CD4-positive, alpha-beta memory T cell (primary cell): ENCODE data around the gene GSTM1. TPM values are rescaled to one million over a fixed set of nuclear protein-coding genes. Genes with fewer than 3 reads are reported as not detected.

Source experiments
- CTCF ChIA-PET: fragments of 350-600 bp; sonication (Branson Sonifier 250); formaldehyde crosslinking; loops from one replicate; lab custom pipeline; 2021; ENCODE audit warnings: inconsistent platforms; ENCODE audit not compliant: partially characterized antibody; lab: Charles Lee
- POLR2A ChIA-PET: fragments of 350-600 bp; sonication (Branson Sonifier 250); formaldehyde crosslinking; loops from one replicate; lab custom pipeline; 2021; ENCODE audit not compliant: partially characterized antibody; lab: Charles Lee
- DNase-seq, 5 donors: peaks; one replicate each; pipeline versions ENCODE4 v3.0.0 to v3.0.0-alpha.2; 2020 to 2022; ENCODE audit warnings: mixed read lengths in 1 of 5
- H3K27ac ChIP-seq: one replicate; pipeline ENCODE4 v1.7.0; 2013; ENCODE audit warnings: low read depth, low read length
- H3K27me3 ChIP-seq: 2 replicates; pipeline ENCODE4 v1.7.0; 2013; ENCODE audit warnings: mild to moderate bottlenecking, low read length, moderate library complexity; ENCODE audit not compliant: insufficient read depth
- H3K36me3 ChIP-seq: 2 replicates; pipeline ENCODE4 v1.7.0; 2013; ENCODE audit warnings: mild to moderate bottlenecking, low read length, moderate library complexity; ENCODE audit not compliant: insufficient read depth
- H3K4me1 ChIP-seq: 2 replicates; pipeline ENCODE4 v1.7.0; 2013; ENCODE audit warnings: mild to moderate bottlenecking, low read length, moderate library complexity; ENCODE audit not compliant: insufficient read depth
- H3K4me3 ChIP-seq, 2 donors: one replicate each; pipeline ENCODE4 v1.7.0; 2013; ENCODE audit warnings: low read length in 2 of 2, mild to moderate bottlenecking in 1 of 2
- H3K9me3 ChIP-seq, 2 donors: one replicate each; pipeline ENCODE4 v1.7.0; 2013; ENCODE audit warnings: low read length in 2 of 2, control low read depth in 1 of 2; ENCODE audit not compliant: control insufficient read depth in 1 of 2
- H3K27ac Mint-ChIP-seq, 7 donors: one replicate each; pipeline ENCODE4 v1.8.0; 2020 to 2021; ENCODE audit warnings: mixed read lengths in 7 of 7, mild to moderate bottlenecking in 6 of 7, inconsistent platforms in 3 of 7, moderate library complexity in 3 of 7
- H3K27me3 Mint-ChIP-seq, 2 donors: one replicate each; pipeline ENCODE4 v1.8.0; 2020 to 2021; ENCODE audit warnings: mixed read lengths in 2 of 2
- H3K36me3 Mint-ChIP-seq, 2 donors: one replicate each; pipeline ENCODE4 v1.8.0; 2020 to 2021; ENCODE audit warnings: mixed read lengths in 2 of 2, inconsistent platforms in 1 of 2, mild to moderate bottlenecking in 1 of 2
- H3K4me1 Mint-ChIP-seq, 4 donors: one replicate each; pipeline ENCODE4 v1.8.0; 2020 to 2021; ENCODE audit warnings: mixed read lengths in 4 of 4, mild to moderate bottlenecking in 1 of 4
- H3K4me3 Mint-ChIP-seq, 8 donors: one replicate each; pipeline ENCODE4 v1.8.0; 2020 to 2021; ENCODE audit warnings: mixed read lengths in 8 of 8, mild to moderate bottlenecking in 7 of 8, moderate library complexity in 6 of 8, inconsistent platforms in 3 of 8
- H3K9me3 Mint-ChIP-seq, 8 donors: one replicate each; pipeline ENCODE4 v1.8.0; 2020 to 2021; ENCODE audit warnings: mixed read lengths in 8 of 8, mild to moderate bottlenecking in 5 of 8, inconsistent platforms in 3 of 8, moderate library complexity in 1 of 8
- intact Hi-C: fragments of 100-400 bp; cut with micrococcal nuclease; formaldehyde crosslinking; loops from one replicate; pipeline ENCODE4 v1.15.1; 2023
- polyA plus RNA-seq, 2 donors: library from polyadenylated mRNA; unstranded; fragments of 300-500 nt; fragmentation: Illumina TruSeq; gene quantifications; one replicate each; pipeline ENCODE4 v1.2.3, GENCODE V29; 2021
- total RNA-seq, 2 experiments: library from RNA; stranded (reverse); gene quantifications; one replicate each; pipeline ENCODE4 v1.2.3, GENCODE V29; 2021

Gene GSTM1
- total and polyA plus RNA-seq, 4 experiments from 2014 or later: 0.49 TPM; not detected in 3

DNA sequence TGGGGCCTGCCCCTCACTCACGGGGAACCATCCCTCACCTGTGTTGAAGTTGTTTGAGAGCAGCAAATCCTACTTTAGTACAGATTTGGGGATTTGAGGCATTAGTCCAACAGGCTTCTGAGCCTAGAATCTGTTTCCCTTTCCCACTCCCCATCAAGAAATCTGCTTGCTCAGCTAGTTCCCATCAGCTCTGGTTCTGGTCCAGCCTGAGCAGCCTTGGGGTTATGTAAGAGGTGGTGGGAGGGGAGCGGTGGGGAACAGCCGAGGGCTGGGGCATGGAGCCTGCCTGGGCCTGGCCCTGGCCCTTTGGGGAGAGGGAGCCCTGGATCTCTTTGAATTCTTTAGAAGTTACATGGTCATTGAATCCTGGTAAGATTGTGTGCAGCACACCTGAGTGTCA, 28.5 kb downstream of the GSTM1 start:
- H3K9me3 Mint-ChIP-seq: peaks cover 0 to 2% (median 0%) of the 10 kb centered on the region in 8 donors
- H3K36me3 ChIP-seq: no peaks in the 10 kb centered on the region
- H3K27ac ChIP-seq: no peak overlapping the region
- H3K4me1 ChIP-seq: no peaks in the 10 kb centered on the region
- intact Hi-C loops: no loop called here
- DNase-seq: no peak
- no peak overlapping the region for H3K4me3 Mint-ChIP-seq
- peaks cover 10 to 21% of the 10 kb centered on the region in 2 donors for H3K27me3 Mint-ChIP-seq
- POLR2A ChIA-PET: no interaction called here
- no peaks in the 10 kb centered on the region for H3K36me3 Mint-ChIP-seq
- H3K27me3 ChIP-seq: no peaks in the 10 kb centered on the region
- CTCF ChIA-PET: no interaction called here
- H3K27ac Mint-ChIP-seq: no peak overlapping the region
- H3K4me3 ChIP-seq: no peak overlapping the region
- no peaks in the 10 kb centered on the region for H3K9me3 ChIP-seq
- no peaks in the 10 kb centered on the region for H3K4me1 Mint-ChIP-seq

DNA sequence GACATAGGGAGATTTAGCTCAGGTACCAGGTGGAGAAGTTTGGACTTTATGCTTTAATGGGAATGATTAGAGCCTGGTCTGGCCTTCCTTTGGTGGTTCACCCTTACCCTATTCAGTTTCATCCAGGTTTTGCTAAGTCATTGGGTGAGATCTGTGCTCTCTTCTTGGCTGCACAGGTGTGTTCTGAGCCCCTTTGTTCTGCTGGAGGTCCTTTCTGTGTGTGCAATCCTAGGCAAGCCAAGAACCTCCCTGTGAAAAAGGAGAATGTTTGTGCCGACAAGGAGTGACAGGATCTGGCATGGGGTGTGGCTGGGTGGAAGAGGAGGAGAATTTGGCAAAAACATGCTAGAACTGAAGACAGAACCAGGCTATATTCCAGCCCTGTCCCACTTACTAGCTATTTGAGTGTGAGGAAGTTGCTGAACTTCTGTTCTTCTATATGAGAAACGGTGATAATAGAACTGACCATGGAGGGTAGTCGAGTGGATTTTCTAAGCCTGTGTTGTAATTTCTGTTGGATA, 29.0 kb downstream of the GSTM1 start:
- no peak for DNase-seq
- no peak overlapping the region for H3K27ac ChIP-seq
- H3K4me3 ChIP-seq: no peak overlapping the region
- H3K27me3 ChIP-seq: no peaks in the 10 kb centered on the region
- Mint-ChIP-seq H3K4me1 (no peaks in the 10 kb centered on the region), H3K27me3 (peaks cover 10 to 21% of the 10 kb centered on the region in 2 donors), H3K36me3 (no peaks in the 10 kb centered on the region), H3K27ac (no peak overlapping the region), H3K4me3 (no peak overlapping the region), H3K9me3 (peaks cover 0 to 2% (median 0%) of the 10 kb centered on the region in 8 donors)
- intact Hi-C loops: no loop called here
- H3K9me3 ChIP-seq: no peaks in the 10 kb centered on the region
- H3K4me1 ChIP-seq: no peaks in the 10 kb centered on the region
- H3K36me3 ChIP-seq: no peaks in the 10 kb centered on the region
- CTCF ChIA-PET: no interaction called here
- POLR2A ChIA-PET: no interaction called here

GRCh38 chr1:109717729-109718128, 30.1 kb downstream of the GSTM1 start:
- Mint-ChIP-seq H3K4me3 (no peak overlapping the region), H3K36me3 (no peaks in the 10 kb centered on the region), H3K9me3 (peaks cover 0 to 2% (median 0%) of the 10 kb centered on the region in 8 donors), H3K27me3 (peaks cover 10 to 18% of the 10 kb centered on the region in 2 donors), H3K27ac (no peak overlapping the region), H3K4me1 (no peaks in the 10 kb centered on the region)
- ChIA-PET CTCF (interaction anchor here (0.6 to 1.2 kb wide), 2 partner anchors 46 to 266 kb away, joined by 3 read pairs; partner anchors contain the start of gene AHCYL1), POLR2A (no interaction called here)
- H3K27ac ChIP-seq: no peak overlapping the region
- no peak for DNase-seq
- H3K36me3 ChIP-seq: no peaks in the 10 kb centered on the region
- intact Hi-C loops: no loop called here
- H3K9me3 ChIP-seq: no peaks in the 10 kb centered on the region
- H3K27me3 ChIP-seq: no peaks in the 10 kb centered on the region
- no peaks in the 10 kb centered on the region for H3K4me1 ChIP-seq
- no peak overlapping the region for H3K4me3 ChIP-seq

DNA sequence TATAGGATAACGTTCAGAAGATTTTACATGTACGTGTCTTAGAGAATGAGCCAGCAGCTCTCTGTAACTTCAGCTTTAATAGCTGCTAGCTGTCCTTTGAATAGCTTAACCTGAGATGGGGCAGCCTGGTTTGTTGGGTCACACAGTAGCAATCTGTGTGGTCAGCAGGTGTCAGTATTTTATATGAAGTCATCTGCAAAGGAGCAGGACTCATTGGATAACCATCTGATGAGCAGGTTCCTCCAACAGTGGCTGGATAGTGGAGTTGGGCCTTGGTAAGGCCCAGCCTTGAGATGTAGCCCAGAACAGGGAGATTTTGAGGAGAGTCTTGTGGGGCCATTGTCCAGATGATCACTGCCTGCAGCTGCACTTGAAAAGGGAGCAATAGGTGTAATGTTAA, 30.9 kb downstream of the GSTM1 start:
- H3K4me3 Mint-ChIP-seq: no peak overlapping the region
- H3K9me3 Mint-ChIP-seq: peaks cover 0 to 2% (median 0%) of the 10 kb centered on the region in 8 donors
- no peaks in the 10 kb centered on the region for H3K4me1 Mint-ChIP-seq
- Histone ChIP-seq H3K27ac (no peak overlapping the region), H3K9me3 (no peaks in the 10 kb centered on the region), H3K36me3 (no peaks in the 10 kb centered on the region), H3K4me3 (no peak overlapping the region), H3K4me1 (no peaks in the 10 kb centered on the region), H3K27me3 (no peaks in the 10 kb centered on the region)
- POLR2A ChIA-PET: no interaction called here
- DNase-seq: no peak
- CTCF ChIA-PET: interaction anchor here (1.0 to 1.2 kb wide), 2 partner anchors 58 to 266 kb away, joined by 3 read pairs; partner anchors contain the start of gene AHCYL1
- no peak overlapping the region for H3K27ac Mint-ChIP-seq
- peaks cover 8 to 18% of the 10 kb centered on the region in 2 donors for H3K27me3 Mint-ChIP-seq
- no peaks in the 10 kb centered on the region for H3K36me3 Mint-ChIP-seq
- intact Hi-C loops: no loop called here

- Histone ChIP-seq H3K36me3 (no peaks in the 10 kb centered on the region), H3K4me3 (no peak overlapping the region), H3K9me3 (no peaks in the 10 kb centered on the region), H3K27ac (no peak overlapping the region), H3K27me3 (no peaks in the 10 kb centered on the region), H3K4me1 (no peaks in the 10 kb centered on the region)
- Mint-ChIP-seq H3K27me3 (peaks cover 2 to 12% of the 10 kb centered on the region in 2 donors), H3K9me3 (peaks cover 0 to 2% (median 0%) of the 10 kb centered on the region in 8 donors), H3K4me3 (no peak overlapping the region), H3K36me3 (no peaks in the 10 kb centered on the region), H3K4me1 (no peaks in the 10 kb centered on the region), H3K27ac (no peak overlapping the region)
- DNase-seq: no peak
- ChIA-PET CTCF (interaction anchor here (1.0 kb wide), 1 partner anchor 57 kb away, joined by 3 read pairs; no protein-coding TSS in a partner anchor), POLR2A (interaction anchor here (0.7 kb wide), 1 partner anchor 277 kb away, joined by 3 read pairs; no protein-coding TSS in a partner anchor)
- intact Hi-C loops: no loop called here
These were observed 31.8 kb downstream of the GSTM1 start for GRCh38 chr1:109719337-109719837.

DNA sequence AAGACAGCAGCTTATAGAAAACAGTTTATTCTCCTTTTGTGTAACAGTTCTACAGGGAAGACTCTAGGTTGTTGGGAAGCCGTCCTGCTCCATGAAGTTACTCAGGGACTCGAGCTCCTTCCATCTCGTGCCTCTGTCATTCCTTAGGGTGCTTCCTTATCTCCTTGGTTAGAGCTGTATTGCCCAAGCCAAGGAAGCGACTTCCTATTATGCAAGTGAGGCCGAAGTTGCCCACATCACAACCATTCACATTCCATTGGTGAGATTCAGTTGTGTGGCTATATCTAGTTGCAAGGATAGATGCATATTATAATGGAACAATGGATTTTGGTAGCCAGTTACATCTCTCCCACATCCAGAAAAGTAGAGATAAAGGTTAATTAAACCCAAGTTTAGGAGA, 33.4 kb downstream of the GSTM1 start:
- ChIA-PET CTCF (no interaction called here), POLR2A (no interaction called here)
- H3K36me3 ChIP-seq: no peaks in the 10 kb centered on the region
- no peaks in the 10 kb centered on the region for H3K4me1 ChIP-seq
- no peak for DNase-seq
- H3K27me3 ChIP-seq: no peaks in the 10 kb centered on the region
- intact Hi-C loops: no loop called here
- Mint-ChIP-seq H3K4me1 (no peaks in the 10 kb centered on the region), H3K27me3 (peaks cover 0 to 5% of the 10 kb centered on the region in 2 donors), H3K4me3 (no peak overlapping the region), H3K27ac (no peak overlapping the region), H3K9me3 (peaks cover 0 to 2% (median 0%) of the 10 kb centered on the region in 8 donors), H3K36me3 (no peaks in the 10 kb centered on the region)
- H3K27ac ChIP-seq: no peak overlapping the region
- H3K9me3 ChIP-seq: no peaks in the 10 kb centered on the region
- no peak overlapping the region for H3K4me3 ChIP-seq

- POLR2A ChIA-PET: no interaction called here
- no peaks in the 10 kb centered on the region for H3K36me3 ChIP-seq
- H3K4me1 ChIP-seq: no peaks in the 10 kb centered on the region
- CTCF ChIA-PET: no interaction called here
- no peak overlapping the region for H3K4me3 Mint-ChIP-seq
- peaks cover 0 to 2% (median 0%) of the 10 kb centered on the region in 8 donors for H3K9me3 Mint-ChIP-seq
- no peaks in the 10 kb centered on the region for H3K27me3 ChIP-seq
- peaks cover 0 to 3% of the 10 kb centered on the region in 2 donors for H3K27me3 Mint-ChIP-seq
- H3K4me1 Mint-ChIP-seq: no peaks in the 10 kb centered on the region
- no peak for DNase-seq
- no peak overlapping the region for H3K27ac Mint-ChIP-seq
- intact Hi-C loops: no loop called here
- no peak overlapping the region for H3K4me3 ChIP-seq
- H3K9me3 ChIP-seq: no peaks in the 10 kb centered on the region
- no peak overlapping the region for H3K27ac ChIP-seq
- no peaks in the 10 kb centered on the region for H3K36me3 Mint-ChIP-seq
These were observed 34.4 kb downstream of the GSTM1 start for GRCh38 chr1:109721971-109722370.
